NCI-H1436 treated with DMSO at 0.1 percent for 48 hours (cell line): ENCODE measurements around the gene CYTH1.

Source experiments
- DNase-seq: peaks from one replicate; lab custom pipeline; 2025; lab: John Stamatoyannopoulos, UW

The CYTH1 gene

GRCh38 chr17:78805301-78805700 is 23.2 kb upstream of the CYTH1 start:
- DNase-seq, result no peak

GRCh38 chr17:78804777-78805176 is 22.7 kb upstream of the CYTH1 start:
- DNase-seq, result no peak

- DNase-seq, result no peak
Observed at GRCh38 chr17:78803186-78803845, 21.2 kb upstream of the CYTH1 start.

- no peak for DNase-seq
Observed at GRCh38 chr17:78802459-78802858, 20.4 kb upstream of the CYTH1 start.

GRCh38 chr17:78802008-78802407 is 19.9 kb upstream of the CYTH1 start:
- DNase-seq, result no peak

- no peak for DNase-seq
Observed at GRCh38 chr17:78800132-78800931, 18.3 kb upstream of the CYTH1 start.

- no peak for DNase-seq
Observed at GRCh38 chr17:78798695-78799559, 16.9 kb upstream of the CYTH1 start.

GRCh38 chr17:78797691-78798585 is 15.9 kb upstream of the CYTH1 start:
- DNase-seq, result no peak

- DNase-seq, result no peak
Observed at GRCh38 chr17:78797213-78797612, 15.1 kb upstream of the CYTH1 start.

GRCh38 chr17:78796517-78796900 is 14.4 kb upstream of the CYTH1 start:
- DNase-seq, result no peak

- no peak for DNase-seq
Observed at GRCh38 chr17:78795861-78796516, 13.9 kb upstream of the CYTH1 start.

- DNase-seq, result no peak
Observed at GRCh38 chr17:78794864-78795640, 13.0 kb upstream of the CYTH1 start.

- no peak for DNase-seq
Observed at GRCh38 chr17:78794399-78794798, 12.3 kb upstream of the CYTH1 start.

- DNase-seq, result no peak
Observed at GRCh38 chr17:78793968-78794367, 11.9 kb upstream of the CYTH1 start.

GRCh38 chr17:78793415-78793814 is 11.3 kb upstream of the CYTH1 start:
- DNase-seq, result no peak

GRCh38 chr17:78791840-78792709 is 10.0 kb upstream of the CYTH1 start:
- no peak for DNase-seq

- no peak for DNase-seq
Observed at GRCh38 chr17:78790552-78790951, 8.5 kb upstream of the CYTH1 start.

GRCh38 chr17:78789663-78790181 is 7.6 kb upstream of the CYTH1 start:
- DNase-seq, result no peak

- DNase-seq, result no peak
Observed at GRCh38 chr17:78789149-78789662, 7.1 kb upstream of the CYTH1 start.
